ENCODE data around the gene CBX1. TPM values are rescaled to one million over a fixed set of nuclear protein-coding genes. Genes with fewer than 3 reads are reported as not detected.
A peak's percentile ranks its signal among the peaks of the same experiment; 100 is the strongest.

CBX1 gene
- total and polyA plus RNA-seq, 3 donors from 2014 or later, result 59.9 to 123 (median 70.1) TPM

GRCh38 chr17:48148029-48148770, 46.9 kb upstream of the CBX1 start:
- intact Hi-C loops (cut with DNase I; ENCODE audit: low total_unique reads), result no loop called here
- TF ChIP-seq POLR2A (IDR thresholded peaks at IDR 0.05) (no peak), CTCF (IDR thresholded peaks at IDR 0.05) (no peak)
- Histone ChIP-seq H3K9me3 (no peaks in the 10 kb centered on the region), H3K27ac (no peak overlapping the region), H3K4me1 (no peaks in the 10 kb centered on the region), H3K4me3 (no peak overlapping the region), H3K36me3 (ENCODE audit: low read depth, missing control alignments) (no peaks in the 10 kb centered on the region), H3K27me3 (no peaks in the 10 kb centered on the region)
- peak; percentile 27 for DNase-seq
- WGBS, 2 donors, result 54 to 63% methylated on average over 14 of the region's 14 CpGs

DNA sequence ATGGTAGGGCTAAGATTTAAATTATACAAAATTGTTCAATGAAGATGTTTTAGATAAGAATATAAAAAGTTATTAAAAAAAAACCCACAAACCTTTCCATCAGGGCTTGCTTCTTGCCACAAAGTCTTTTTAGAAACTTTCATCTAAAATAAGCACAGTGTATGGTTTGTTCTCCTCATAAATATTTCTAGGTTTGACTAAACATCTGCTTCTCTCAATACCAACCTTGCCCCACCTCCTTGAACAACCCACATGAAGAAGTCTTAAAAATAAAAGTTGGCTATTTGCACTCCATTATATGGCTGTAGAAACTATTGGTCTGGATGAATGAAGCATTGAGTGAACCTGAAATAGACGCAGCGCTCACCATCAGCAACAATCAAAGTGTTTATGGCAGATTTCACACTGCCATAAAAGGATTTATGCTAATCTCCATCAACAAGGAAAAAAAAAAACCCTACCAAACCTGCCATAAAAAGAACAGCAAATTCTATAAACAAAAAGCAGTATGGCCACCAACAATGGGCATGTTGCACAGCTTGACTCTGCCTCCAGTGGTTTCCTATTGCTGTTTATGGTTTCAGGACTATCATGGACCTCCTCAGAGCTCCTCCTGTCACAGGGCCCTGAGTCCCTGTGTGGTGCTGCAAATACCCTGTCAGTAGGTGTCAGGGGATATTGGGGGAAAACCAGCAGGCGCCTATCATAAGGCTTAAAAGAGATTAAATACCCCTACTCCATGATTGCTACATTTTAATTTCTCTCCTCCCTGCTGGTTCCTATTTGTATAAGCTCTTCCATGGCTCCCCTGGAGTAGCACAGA, 43.9 kb upstream of the CBX1 start:
- Histone ChIP-seq H3K27ac (no peak overlapping the region), H3K27me3 (no peaks in the 10 kb centered on the region), H3K36me3 (ENCODE audit: low read depth, missing control alignments) (no peaks in the 10 kb centered on the region), H3K4me3 (no peak overlapping the region), H3K9me3 (no peaks in the 10 kb centered on the region), H3K4me1 (no peaks in the 10 kb centered on the region)
- WGBS, 2 donors, result 92 to 94% methylated on average over 3 of the region's 3 CpGs
- no peak for DNase-seq
- TF ChIP-seq POLR2A (IDR thresholded peaks at IDR 0.05) (no peak), CTCF (IDR thresholded peaks at IDR 0.05) (no peak)
- intact Hi-C loops (cut with DNase I; ENCODE audit: low total_unique reads), result no loop called here

- H3K27ac ChIP-seq, result no peak overlapping the region
- intact Hi-C loops (cut with DNase I; ENCODE audit: low total_unique reads), result no loop called here
These were observed 43.0 kb upstream of the CBX1 start for GRCh38 chr17:48144231-48144630.

GRCh38 chr17:48143629-48144028, 42.4 kb upstream of the CBX1 start:
- Histone ChIP-seq H3K36me3 (ENCODE audit: low read depth, missing control alignments) (no peaks in the 10 kb centered on the region), H3K9me3 (no peaks in the 10 kb centered on the region), H3K27ac (no peak overlapping the region), H3K27me3 (no peaks in the 10 kb centered on the region), H3K4me3 (no peak overlapping the region), H3K4me1 (no peaks in the 10 kb centered on the region)
- DNase-seq, result no peak
- TF ChIP-seq CTCF (IDR thresholded peaks at IDR 0.05) (no peak), POLR2A (IDR thresholded peaks at IDR 0.05) (no peak)
- intact Hi-C loops (cut with DNase I; ENCODE audit: low total_unique reads), result no loop called here
- WGBS, 2 donors, result 57 to 84% methylated on average over 6 of the region's 6 CpGs

More at GRCh38 chr17:48144231-48144630, 43.0 kb upstream of the CBX1 start:
- Histone ChIP-seq H3K9me3 (no peaks in the 10 kb centered on the region), H3K36me3 (ENCODE audit: low read depth, missing control alignments) (no peaks in the 10 kb centered on the region), H3K4me3 (no peak overlapping the region), H3K27me3 (no peaks in the 10 kb centered on the region), H3K4me1 (no peaks in the 10 kb centered on the region)
- DNase-seq, result no peak
- no peak for TF ChIP-seq POLR2A (IDR thresholded peaks at IDR 0.05)
- TF ChIP-seq CTCF (IDR thresholded peaks at IDR 0.05), result no peak
- WGBS, 2 donors, result 58 to 64% methylated on average over 8 of the region's 8 CpGs

Measured in testis (tissue), 3 donors.